Astrocyte (in vitro differentiated cells and primary cell): ENCODE measurements around the gene OSBPL6. TPM values are rescaled to one million over a fixed set of nuclear protein-coding genes. Genes with fewer than 3 reads are reported as not detected.
A peak's percentile ranks its signal among the peaks of the same experiment; 100 is the strongest.

Experiments used
- DNase-seq: peaks from one replicate; pipeline ENCODE4 v3.0.0-alpha.2; 2010; ENCODE audit warnings: low read depth
- FAIRE-seq: peaks from 2 replicates; lab custom pipeline; 2011; peaks lifted over from hg19 to GRCh38; lab: Jason Lieb, UNC
- H2AFZ ChIP-seq: 2 replicates; pipeline ENCODE4 v1.6.0; 2012; ENCODE audit warnings: low read depth, low read length, inconsistent platforms
- H3K27ac ChIP-seq: 2 replicates; pipeline ENCODE4 v1.5.1; 2011; ENCODE audit warnings: low read depth, low read length, inconsistent platforms
- H3K27me3 ChIP-seq: 2 replicates; pipeline ENCODE4 v1.6.0; 2011; ENCODE audit warnings: low read length, inconsistent platforms; ENCODE audit not compliant: insufficient read depth
- H3K36me3 ChIP-seq: 2 replicates; pipeline ENCODE4 v1.5.1; 2011; ENCODE audit warnings: low read length, inconsistent platforms; ENCODE audit not compliant: insufficient read depth
- H3K4me1 ChIP-seq: 2 replicates; pipeline ENCODE4 v1.5.1; 2011; ENCODE audit warnings: low read length, inconsistent platforms; ENCODE audit not compliant: insufficient read depth
- H3K4me2 ChIP-seq: 2 replicates; pipeline ENCODE4 v1.6.0; 2012; ENCODE audit warnings: low read length, inconsistent platforms
- H3K4me3 ChIP-seq: 2 replicates; pipeline ENCODE4 v1.5.1; 2011; ENCODE audit warnings: low read depth, mild to moderate bottlenecking, low read length, inconsistent platforms; ENCODE audit not compliant: insufficient read depth
- H3K79me2 ChIP-seq: 2 replicates; pipeline ENCODE4 v1.6.0; 2012; ENCODE audit warnings: mild to moderate bottlenecking, low read length, inconsistent platforms; ENCODE audit not compliant: insufficient read depth
- H3K9ac ChIP-seq: 2 replicates; pipeline ENCODE4 v1.6.0; 2012; ENCODE audit warnings: mild to moderate bottlenecking, low read length, inconsistent platforms
- H3K9me3 ChIP-seq: 2 replicates; pipeline ENCODE4 v1.5.1; 2012; ENCODE audit warnings: low read depth, mild to moderate bottlenecking, low read length, inconsistent platforms; ENCODE audit not compliant: insufficient read depth
- H4K20me1 ChIP-seq: 2 replicates; pipeline ENCODE4 v1.6.0; 2012; ENCODE audit warnings: low read length, inconsistent platforms; ENCODE audit not compliant: insufficient read depth
- H3K27ac Mint-ChIP-seq: one replicate; pipeline ENCODE4 v1.8.0; 2021; ENCODE audit warnings: mild to moderate bottlenecking, mixed read lengths; ENCODE audit not compliant: unreplicated experiment
- H3K27me3 Mint-ChIP-seq: one replicate; pipeline ENCODE4 v1.8.0; 2021; ENCODE audit warnings: low read depth, mixed read lengths; ENCODE audit not compliant: unreplicated experiment
- H3K36me3 Mint-ChIP-seq: one replicate; pipeline ENCODE4 v1.8.0; 2021; ENCODE audit warnings: low read depth, mixed read lengths; ENCODE audit not compliant: unreplicated experiment
- H3K4me1 Mint-ChIP-seq: one replicate; pipeline ENCODE4 v1.8.0; 2021; ENCODE audit warnings: low read depth, mixed read lengths; ENCODE audit not compliant: unreplicated experiment
- H3K4me3 Mint-ChIP-seq: one replicate; pipeline ENCODE4 v1.8.0; 2021; ENCODE audit warnings: mild to moderate bottlenecking, moderate library complexity, mixed read lengths; ENCODE audit not compliant: unreplicated experiment
- H3K9me3 Mint-ChIP-seq: one replicate; pipeline ENCODE4 v1.8.0; 2021; ENCODE audit warnings: mild to moderate bottlenecking, mixed read lengths; ENCODE audit not compliant: unreplicated experiment
- EZH2 ChIP-seq: IDR thresholded peaks from 2 replicates; pipeline ENCODE4 v1.6.1; 2012; ENCODE audit warnings: mild to moderate bottlenecking, low read length, inconsistent platforms; ENCODE audit not compliant: insufficient read depth
- total RNA-seq: library from RNA; stranded (reverse); gene quantifications from 2 replicates; pipeline ENCODE4 v1.2.1, GENCODE V29; 2021
- TF ChIP-seq, protein P1 (sequence below): IDR thresholded peaks from 2 replicates; pipeline ENCODE4 v1.5.1; 2011; ENCODE audit warnings: low read depth, mild to moderate bottlenecking, inconsistent platforms, low read length, moderate library complexity; ENCODE audit not compliant: insufficient read depth

The OSBPL6 gene
- total RNA-seq, 1 donor from 2014 or later = 13.4 TPM

DNA sequence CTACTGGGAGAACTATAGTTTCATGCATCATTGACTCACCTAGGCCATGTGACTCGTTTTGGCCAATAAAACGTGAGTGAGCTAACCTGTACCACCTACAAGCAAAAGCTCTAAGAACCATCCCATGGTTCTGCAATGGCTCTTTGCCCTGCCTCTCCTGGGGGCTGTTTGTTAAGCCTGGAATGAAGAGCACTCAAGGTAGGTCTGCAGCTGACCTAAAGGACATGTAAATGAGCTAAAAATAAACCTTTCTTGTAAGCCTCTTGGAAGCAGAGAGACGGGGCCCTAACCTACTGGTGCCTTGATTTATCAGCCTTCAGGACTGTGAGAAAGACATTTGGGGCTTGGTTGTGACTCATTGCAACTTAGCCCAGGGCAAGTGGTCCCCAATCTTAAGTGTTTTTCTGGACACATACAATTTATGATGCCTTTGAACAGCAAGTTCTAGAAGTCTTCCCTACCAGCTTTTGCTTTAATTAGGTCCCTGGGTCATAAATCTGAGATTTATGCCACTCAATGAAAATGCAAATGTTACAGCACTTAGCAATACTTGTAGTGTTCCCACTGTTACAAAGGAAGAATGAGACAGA, 107.4 kb downstream of the OSBPL6 start:
- Histone ChIP-seq H4K20me1 (no peaks in the 10 kb centered on the region), H3K4me2 (no peak overlapping the region), H3K9ac (no peak overlapping the region), H3K79me2 (no peaks in the 10 kb centered on the region), H3K4me3 (no peak overlapping the region), H3K27ac (no peak overlapping the region), H3K27me3 (no peaks in the 10 kb centered on the region), H3K9me3 (no peaks in the 10 kb centered on the region), H3K36me3 (no peaks in the 10 kb centered on the region), H2AFZ (no peak overlapping the region), H3K4me1 (no peaks in the 10 kb centered on the region)
- no peak for FAIRE-seq
- Mint-ChIP-seq H3K4me3 (no peak overlapping the region), H3K4me1 (peaks cover 3% of the 10 kb centered on the region), H3K9me3 (no peaks in the 10 kb centered on the region), H3K27ac (no peak overlapping the region), H3K27me3 (no peaks in the 10 kb centered on the region), H3K36me3 (no peaks in the 10 kb centered on the region)
- no peak for TF ChIP-seq EZH2
- TF ChIP-seq, protein P1, sequence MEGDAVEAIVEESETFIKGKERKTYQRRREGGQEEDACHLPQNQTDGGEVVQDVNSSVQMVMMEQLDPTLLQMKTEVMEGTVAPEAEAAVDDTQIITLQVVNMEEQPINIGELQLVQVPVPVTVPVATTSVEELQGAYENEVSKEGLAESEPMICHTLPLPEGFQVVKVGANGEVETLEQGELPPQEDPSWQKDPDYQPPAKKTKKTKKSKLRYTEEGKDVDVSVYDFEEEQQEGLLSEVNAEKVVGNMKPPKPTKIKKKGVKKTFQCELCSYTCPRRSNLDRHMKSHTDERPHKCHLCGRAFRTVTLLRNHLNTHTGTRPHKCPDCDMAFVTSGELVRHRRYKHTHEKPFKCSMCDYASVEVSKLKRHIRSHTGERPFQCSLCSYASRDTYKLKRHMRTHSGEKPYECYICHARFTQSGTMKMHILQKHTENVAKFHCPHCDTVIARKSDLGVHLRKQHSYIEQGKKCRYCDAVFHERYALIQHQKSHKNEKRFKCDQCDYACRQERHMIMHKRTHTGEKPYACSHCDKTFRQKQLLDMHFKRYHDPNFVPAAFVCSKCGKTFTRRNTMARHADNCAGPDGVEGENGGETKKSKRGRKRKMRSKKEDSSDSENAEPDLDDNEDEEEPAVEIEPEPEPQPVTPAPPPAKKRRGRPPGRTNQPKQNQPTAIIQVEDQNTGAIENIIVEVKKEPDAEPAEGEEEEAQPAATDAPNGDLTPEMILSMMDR = no peak
- no peak for DNase-seq

DNA sequence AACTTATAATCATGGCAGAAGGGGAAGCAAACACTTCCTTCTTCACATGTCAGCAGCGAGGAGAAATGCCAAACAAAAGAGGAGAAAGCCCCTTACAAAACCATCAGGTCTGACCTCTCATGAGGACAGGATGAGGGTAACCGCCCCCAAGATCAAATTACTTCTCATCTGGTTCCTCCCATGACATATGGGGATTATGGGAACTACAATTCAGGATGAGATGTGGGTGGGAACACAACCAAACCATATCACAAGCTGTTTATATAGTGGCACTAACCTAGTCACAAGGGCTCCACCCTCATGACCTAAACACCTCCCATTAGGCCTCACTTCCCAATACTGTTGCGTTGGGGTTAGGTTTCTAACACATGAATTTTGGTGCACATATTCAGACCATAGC, 110.0 kb downstream of the OSBPL6 start:
- Histone ChIP-seq H3K27ac (no peak overlapping the region), H3K9me3 (no peaks in the 10 kb centered on the region), H3K9ac (no peak overlapping the region), H3K36me3 (no peaks in the 10 kb centered on the region), H3K79me2 (no peaks in the 10 kb centered on the region), H2AFZ (no peak overlapping the region), H3K4me3 (no peak overlapping the region), H3K27me3 (no peaks in the 10 kb centered on the region), H4K20me1 (no peaks in the 10 kb centered on the region), H3K4me2 (no peak overlapping the region), H3K4me1 (no peaks in the 10 kb centered on the region)
- Mint-ChIP-seq H3K27me3 (no peaks in the 10 kb centered on the region), H3K36me3 (peaks cover 3% of the 10 kb centered on the region), H3K4me3 (no peak overlapping the region), H3K4me1 (peaks cover 3% of the 10 kb centered on the region), H3K27ac (no peak overlapping the region), H3K9me3 (no peaks in the 10 kb centered on the region)
- TF ChIP-seq, protein P1 = no peak
- no peak for TF ChIP-seq EZH2
- FAIRE-seq (no peak), DNase-seq (no peak)

DNA sequence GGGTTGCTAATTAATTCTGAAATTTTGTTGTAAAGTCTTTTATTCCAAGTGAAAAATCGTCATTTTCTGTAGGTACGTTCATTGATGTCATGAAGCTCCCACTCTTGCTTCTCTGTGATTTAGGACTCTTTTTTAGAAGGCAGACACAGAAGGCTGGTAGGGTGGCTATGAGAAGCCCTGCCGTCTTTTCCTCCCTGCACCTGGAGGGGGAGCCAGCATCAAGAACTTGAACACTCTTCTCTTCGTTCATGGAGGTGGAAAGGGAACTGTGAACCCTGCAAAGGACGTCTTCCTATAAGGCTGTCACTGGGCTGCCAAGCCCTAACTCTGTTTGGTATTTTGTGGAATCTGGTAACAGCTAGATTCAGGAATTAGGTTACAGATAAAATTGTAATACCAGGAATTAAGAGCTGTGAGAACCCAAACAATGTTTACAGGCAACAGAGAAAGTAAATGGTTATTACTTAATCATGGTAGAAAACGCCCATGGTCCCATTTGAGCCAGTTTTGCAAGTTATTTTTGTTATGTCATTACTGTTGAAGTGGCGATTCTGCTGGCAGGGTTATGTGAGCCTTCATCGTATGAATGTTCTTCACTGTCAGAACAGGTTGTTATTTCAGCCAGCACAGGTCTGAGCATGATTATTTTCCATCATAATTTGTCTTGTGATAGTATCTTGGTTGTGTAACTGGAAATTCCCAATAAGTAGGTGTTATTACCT, 112.2 kb downstream of the OSBPL6 start:
- H3K9ac ChIP-seq = no peak overlapping the region
- Mint-ChIP-seq H3K27me3 (no peaks in the 10 kb centered on the region), H3K27ac (no peak overlapping the region), H3K9me3 (no peaks in the 10 kb centered on the region), H3K36me3 (peaks cover 10% of the 10 kb centered on the region), H3K4me1 (peaks cover 3% of the 10 kb centered on the region), H3K4me3 (no peak overlapping the region)
- no peaks in the 10 kb centered on the region for H3K4me1 ChIP-seq
- no peaks in the 10 kb centered on the region for H4K20me1 ChIP-seq
- no peaks in the 10 kb centered on the region for H3K36me3 ChIP-seq
- no peak overlapping the region for H3K4me3 ChIP-seq
- DNase-seq (no peak), FAIRE-seq (no peak)
- no peak overlapping the region for H3K27ac ChIP-seq
- no peak overlapping the region for H2AFZ ChIP-seq
- H3K79me2 ChIP-seq = no peaks in the 10 kb centered on the region
- no peak for TF ChIP-seq EZH2
- TF ChIP-seq, protein P1 = peak; percentile 21
- no peak overlapping the region for H3K4me2 ChIP-seq
- no peaks in the 10 kb centered on the region for H3K9me3 ChIP-seq
- H3K27me3 ChIP-seq = no peaks in the 10 kb centered on the region
